ENCODE results near the gene AKAP9.
"Not testable (repeated sequence)": the region's sequence is repeated elsewhere in the genome, so short reads cannot be mapped to it uniquely, and the experiment has no call there.

Gene AKAP9

GRCh38 chr7:91946549-91946948 is 5.9 kb downstream of the AKAP9 start:
- DNase-seq (ENCODE audit: low read depth in 2 of 2), result no peak

GRCh38 chr7:91947948-91948347 is 7.3 kb downstream of the AKAP9 start:
- DNase-seq (ENCODE audit: low read depth in 2 of 2), result no peak

- no peak for DNase-seq (ENCODE audit: low read depth in 2 of 2)
Observed at GRCh38 chr7:91949221-91950009, 8.8 kb downstream of the AKAP9 start.

- no peak for DNase-seq (ENCODE audit: low read depth in 2 of 2)
Observed at GRCh38 chr7:91953618-91954017, 13.0 kb downstream of the AKAP9 start.

- DNase-seq (ENCODE audit: low read depth in 2 of 2), result not testable (repeated sequence)
Observed at GRCh38 chr7:91956464-91956863, 15.8 kb downstream of the AKAP9 start.

GRCh38 chr7:91957232-91957631 is 16.6 kb downstream of the AKAP9 start:
- no peak for DNase-seq (ENCODE audit: low read depth in 2 of 2)

GRCh38 chr7:91957823-91958222 is 17.2 kb downstream of the AKAP9 start:
- no peak for DNase-seq (ENCODE audit: low read depth in 2 of 2)

- no peak for DNase-seq (ENCODE audit: low read depth in 2 of 2)
Observed at GRCh38 chr7:91959023-91959422, 18.4 kb downstream of the AKAP9 start.

GRCh38 chr7:91961816-91962215 is 21.2 kb downstream of the AKAP9 start:
- DNase-seq (ENCODE audit: low read depth in 2 of 2), result no peak

GRCh38 chr7:91962419-91962818 is 21.8 kb downstream of the AKAP9 start:
- DNase-seq (ENCODE audit: low read depth in 2 of 2), result no peak

- DNase-seq (ENCODE audit: low read depth in 2 of 2), result not testable (repeated sequence)
Observed at GRCh38 chr7:91967513-91967912, 26.9 kb downstream of the AKAP9 start.

GRCh38 chr7:91973639-91974038 is 33.0 kb downstream of the AKAP9 start:
- no peak for DNase-seq (ENCODE audit: low read depth in 2 of 2)

- no peak for DNase-seq (ENCODE audit: low read depth in 2 of 2)
Observed at GRCh38 chr7:91974066-91974465, 33.4 kb downstream of the AKAP9 start.

GRCh38 chr7:91976743-91977142 is 36.1 kb downstream of the AKAP9 start:
- no peak for DNase-seq (ENCODE audit: low read depth in 2 of 2)

GRCh38 chr7:91979590-91979989 is 38.9 kb downstream of the AKAP9 start:
- DNase-seq (ENCODE audit: low read depth in 2 of 2), result no peak

- not testable (repeated sequence) for DNase-seq (ENCODE audit: low read depth in 2 of 2)
Observed at GRCh38 chr7:91982352-91982751, 41.7 kb downstream of the AKAP9 start.

- DNase-seq (ENCODE audit: low read depth in 2 of 2), result no peak
Observed at GRCh38 chr7:91988213-91988612, 47.6 kb downstream of the AKAP9 start.

- no peak for DNase-seq (ENCODE audit: low read depth in 2 of 2)
Observed at GRCh38 chr7:91993976-91994375, 53.3 kb downstream of the AKAP9 start.

GRCh38 chr7:91995391-91996105 is 54.9 kb downstream of the AKAP9 start:
- no peak for DNase-seq (ENCODE audit: low read depth in 2 of 2)

- no peak for DNase-seq (ENCODE audit: low read depth in 2 of 2)
Observed at GRCh38 chr7:91999631-92000565, 59.2 kb downstream of the AKAP9 start.

- no peak for DNase-seq (ENCODE audit: low read depth in 2 of 2)
Observed at GRCh38 chr7:92002720-92003119, 62.1 kb downstream of the AKAP9 start.

- no peak for DNase-seq (ENCODE audit: low read depth in 2 of 2)
Observed at GRCh38 chr7:92006046-92006445, 65.4 kb downstream of the AKAP9 start.
